ENCODE measurements around the gene C11orf24.

C11orf24 gene

DNA sequence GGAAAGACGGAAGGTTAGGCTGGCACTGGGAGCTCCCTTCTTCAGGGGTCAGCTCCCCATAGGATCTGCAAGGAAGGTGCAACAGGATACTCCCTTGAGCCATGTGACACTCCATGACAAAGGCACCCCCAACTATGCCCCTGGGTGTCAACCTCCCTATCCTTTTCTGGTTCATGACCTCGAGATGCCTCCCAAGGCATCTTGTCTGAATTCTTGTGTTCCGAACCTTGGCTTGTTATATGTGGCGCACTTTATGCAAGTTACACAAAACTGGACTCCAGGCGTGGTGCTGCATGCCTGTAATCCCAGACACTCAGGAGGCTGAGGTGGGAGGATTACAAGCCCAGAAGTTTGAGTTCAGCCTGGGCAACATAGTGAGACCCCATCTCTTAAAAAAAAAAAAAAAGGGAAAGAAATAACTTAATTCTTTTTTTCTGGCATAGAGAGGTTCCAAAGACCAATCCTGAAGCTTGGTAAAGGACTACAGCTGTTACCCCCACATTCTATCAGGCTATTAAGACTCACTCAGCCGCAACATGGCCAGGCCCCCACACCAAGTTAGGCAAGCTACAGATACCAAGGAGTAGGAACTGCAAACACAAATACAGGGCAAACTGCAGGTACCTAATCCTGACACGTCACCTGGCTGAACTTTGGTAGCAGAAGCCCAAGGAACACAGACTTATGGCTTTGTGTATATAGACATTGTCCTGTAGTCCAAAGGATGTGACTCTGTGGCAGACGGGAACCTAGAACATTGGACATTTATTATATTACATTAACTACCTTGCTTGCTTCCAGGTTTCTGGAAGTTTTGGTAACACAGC, 1.4 kb downstream of the C11orf24 start:
- no peak for DNase-seq (ENCODE audit: low read depth in 2 of 2)

DNA sequence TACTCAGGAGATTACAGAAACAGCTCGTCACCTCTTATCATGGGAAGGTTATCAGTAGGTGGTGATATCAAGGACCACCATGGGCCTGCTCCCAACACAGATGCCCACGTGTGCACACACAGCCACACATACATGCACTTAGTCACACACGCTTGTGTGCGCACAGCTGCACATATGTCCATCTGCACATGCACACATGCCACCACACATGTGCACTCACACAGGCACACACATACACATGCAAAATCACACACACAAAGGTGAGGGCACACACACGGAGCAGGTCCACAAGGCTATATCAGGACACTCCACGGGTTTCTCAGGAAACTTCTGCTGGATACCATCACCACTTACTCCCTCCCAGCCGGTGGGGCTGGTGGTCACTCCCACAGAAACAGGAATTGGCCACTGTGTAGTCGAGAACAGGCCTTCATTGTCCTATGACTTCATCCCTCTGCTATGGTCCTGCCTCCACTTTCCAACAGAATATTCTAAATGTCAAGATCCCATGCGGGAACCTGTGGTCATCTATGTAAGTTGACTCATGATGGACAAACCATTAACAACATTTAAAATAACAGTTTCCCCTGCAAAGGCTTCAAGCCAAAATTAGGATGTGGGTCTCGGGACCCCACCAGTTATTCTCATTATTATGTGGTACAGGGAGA, 2.2 kb downstream of the C11orf24 start:
- no peak for DNase-seq (ENCODE audit: low read depth in 2 of 2)

DNA sequence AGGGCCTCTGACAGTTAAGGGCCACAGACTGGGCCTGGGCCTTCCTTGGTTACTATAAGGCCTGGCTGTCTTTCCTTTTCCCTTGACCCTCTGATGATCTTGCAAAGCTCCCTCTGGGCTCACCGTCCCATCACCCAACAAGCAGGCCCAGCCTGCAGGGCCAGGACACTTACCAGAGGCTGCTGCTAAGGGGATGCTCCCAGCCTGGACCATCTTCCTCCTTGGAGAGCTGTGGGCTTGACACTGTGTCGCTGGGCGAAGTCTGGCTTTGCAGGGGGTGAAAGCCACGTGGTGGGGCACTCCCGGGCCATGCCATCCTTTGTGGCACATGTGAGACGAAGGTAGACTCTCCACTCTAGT, 3.9 kb downstream of the C11orf24 start:
- DNase-seq (ENCODE audit: low read depth in 2 of 2): no peak

DNA sequence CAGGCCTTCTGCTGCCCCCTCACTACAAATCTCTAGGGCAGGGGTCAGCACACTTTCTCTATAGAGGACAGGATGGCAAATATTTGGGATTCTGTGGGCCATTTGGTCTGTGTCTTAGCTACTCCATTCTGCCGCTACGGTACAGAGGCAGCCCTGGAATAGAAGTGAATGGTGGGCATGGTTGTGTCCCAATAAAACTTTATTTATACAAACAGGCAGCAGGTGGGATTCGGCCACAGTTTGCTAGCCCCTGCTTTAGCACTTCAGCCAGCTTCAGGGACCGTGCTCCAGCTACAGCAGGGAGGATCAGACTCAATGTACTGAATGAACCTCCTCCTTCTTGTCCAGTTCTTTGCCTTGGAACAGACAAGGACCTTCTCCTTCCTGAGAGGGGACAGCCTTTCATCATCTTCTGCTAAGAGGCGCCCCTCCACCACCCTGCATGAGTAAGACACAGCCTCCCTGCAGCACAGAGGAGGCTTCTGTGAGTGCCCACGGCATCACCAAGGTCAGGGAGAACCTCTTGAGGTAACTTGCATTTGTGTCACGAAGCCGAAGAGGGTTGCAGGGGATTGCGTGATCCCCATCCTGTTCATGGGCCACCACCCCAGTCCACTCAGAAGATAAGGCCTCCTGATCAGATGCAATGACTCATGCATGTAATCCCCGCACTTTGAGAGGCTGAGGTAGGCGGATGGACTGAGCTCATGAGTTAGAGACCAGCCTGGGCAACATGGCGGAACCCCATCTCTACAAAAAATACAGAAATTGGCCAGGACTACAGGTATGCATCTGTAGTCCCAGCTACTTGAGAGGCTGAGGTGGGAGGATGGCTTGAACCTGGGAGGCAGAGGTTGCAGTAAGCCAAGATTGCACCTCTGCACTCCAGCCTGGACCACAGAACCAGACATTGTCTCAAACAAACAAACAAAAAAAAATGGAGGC, 4.6 kb downstream of the C11orf24 start:
- DNase-seq (ENCODE audit: low read depth in 2 of 2): no peak

DNA sequence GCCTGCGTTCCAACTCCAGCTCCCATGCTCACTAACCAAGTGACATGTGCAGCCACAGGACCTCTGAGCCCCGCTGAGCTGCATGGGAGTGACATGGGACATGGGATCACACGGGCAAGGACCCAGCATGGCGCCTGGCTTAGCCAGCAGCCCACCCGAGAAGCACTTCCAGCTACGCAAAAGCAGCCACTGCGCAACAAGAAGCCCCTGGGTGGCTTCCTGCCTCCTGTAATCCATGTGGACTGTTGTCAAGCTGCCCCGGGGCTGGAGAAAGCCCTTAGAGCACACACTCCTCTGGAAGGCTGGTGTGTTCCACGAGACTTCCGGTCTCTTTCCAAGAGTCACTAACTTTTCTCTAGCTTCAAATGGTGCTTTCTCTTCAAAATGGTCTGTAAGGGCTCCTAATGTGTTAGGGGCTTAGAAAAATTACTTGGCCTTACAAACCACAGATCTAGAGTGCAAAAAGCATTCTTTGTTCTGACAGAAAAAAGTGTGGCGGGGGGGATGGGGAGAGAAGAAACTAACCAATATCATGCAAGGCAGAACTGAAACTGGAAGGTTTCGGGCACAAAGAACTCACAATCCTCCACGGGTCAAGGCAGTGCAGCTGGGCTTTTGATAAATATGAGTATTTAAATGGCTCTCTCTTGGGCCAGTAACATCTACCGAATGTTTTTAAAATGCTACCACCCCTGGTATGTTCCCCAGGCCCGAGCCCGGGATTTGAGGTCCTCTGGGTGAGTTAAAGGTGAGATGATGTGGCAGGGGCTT, 5.5 kb downstream of the C11orf24 start:
- no peak for DNase-seq (ENCODE audit: low read depth in 2 of 2)

DNA sequence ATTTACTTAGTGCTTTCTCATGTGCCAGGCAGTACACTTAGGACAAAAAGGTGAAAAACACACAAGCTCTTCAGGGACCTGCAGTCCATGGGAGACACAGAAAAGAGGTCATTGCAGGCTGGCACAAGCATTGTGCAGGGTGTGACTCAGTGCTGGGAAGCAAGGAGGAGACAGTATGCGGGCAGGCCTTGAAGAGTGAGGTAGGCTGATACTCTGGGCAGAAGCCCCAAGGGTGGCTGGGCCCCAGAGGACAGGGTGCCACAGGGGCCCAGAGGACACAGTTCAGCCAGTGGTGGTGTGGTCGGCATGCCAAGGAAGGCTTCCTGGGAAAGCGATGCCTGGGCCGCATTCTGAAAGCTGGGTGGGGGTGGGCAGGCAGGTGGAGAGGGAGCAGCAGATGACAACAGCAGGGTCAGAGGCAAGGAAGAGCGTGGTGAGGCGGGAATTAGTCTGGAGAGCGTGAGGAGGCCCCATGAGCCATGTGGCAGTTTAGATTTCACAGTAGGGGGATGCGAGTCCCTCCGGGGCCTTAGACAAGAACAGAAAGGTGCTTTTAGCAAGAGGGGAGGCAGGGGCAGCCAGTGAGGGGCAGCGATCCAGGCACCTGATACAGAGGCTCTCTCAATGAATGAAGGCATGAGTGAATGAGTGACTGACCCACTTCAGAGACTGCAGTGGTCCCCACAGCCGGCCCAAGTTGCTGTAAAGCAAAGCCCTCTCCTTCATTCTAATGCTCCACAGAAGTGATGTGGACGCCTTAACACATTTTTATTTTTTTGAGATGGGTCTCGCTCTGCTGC, 6.8 kb downstream of the C11orf24 start:
- DNase-seq (ENCODE audit: low read depth in 2 of 2): no peak

DNA sequence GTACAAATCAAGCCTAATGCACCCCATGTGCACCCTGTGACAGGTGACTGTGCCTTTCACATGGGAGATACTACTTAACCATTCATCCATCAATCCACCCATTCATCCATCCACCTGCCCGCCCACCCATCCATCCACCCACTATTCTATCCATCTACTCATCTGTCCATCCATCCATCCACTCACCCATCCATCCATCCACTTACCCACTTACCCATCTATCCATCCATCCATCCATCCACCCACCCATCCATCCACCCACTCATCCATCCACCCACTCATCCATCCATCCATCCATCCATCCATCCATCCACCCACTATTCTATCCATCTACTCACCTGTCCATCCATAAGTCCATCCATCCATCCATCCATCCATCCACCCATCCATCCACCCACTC, 7.5 kb downstream of the C11orf24 start:
- no peak for DNase-seq (ENCODE audit: low read depth in 2 of 2)

DNA sequence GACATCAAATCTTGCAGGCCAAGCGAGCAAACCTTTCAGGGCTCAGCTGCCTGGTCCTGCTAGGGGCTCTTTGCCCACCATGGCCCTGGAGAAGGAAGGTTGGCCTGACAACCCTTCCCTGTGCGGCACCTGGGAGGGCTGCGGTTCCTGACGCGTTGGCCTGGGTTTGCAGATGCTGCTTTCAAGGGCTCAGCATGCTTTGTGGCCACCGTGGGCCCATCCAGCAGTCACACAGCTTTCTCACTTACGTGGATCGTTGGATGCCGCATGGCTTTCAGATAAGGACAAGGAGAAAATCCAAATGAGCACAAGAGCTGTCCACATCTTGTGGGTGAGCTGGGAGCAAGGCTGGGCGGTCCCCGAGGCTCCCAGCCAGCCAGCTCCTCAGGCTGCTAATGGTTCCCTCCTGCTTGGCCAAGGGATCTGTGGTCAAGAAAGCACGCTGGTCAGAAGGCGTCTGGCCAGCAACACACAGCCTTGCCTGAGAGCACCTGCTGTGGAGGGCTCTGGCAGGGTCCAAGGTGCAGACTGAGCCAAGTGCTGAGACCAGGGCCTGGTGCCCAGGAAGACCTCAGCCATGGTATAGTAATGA, 8.2 kb downstream of the C11orf24 start:
- no peak for DNase-seq (ENCODE audit: low read depth in 2 of 2)

DNA sequence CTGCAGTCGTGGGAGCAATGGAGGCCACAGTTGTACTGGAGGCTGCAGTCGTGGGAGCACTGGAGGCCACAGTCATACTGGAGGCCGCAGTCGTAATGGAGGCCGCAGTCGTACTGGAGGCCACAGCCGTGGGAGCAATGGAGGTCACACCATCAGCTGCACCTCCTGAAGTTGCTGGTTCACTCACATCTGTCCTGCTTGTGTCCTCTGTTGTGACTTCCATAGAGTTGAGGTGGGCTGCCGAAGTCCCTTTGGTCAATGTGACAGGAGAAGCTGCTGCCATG, 9.3 kb downstream of the C11orf24 start:
- no peak for DNase-seq (ENCODE audit: low read depth in 2 of 2)

DNA sequence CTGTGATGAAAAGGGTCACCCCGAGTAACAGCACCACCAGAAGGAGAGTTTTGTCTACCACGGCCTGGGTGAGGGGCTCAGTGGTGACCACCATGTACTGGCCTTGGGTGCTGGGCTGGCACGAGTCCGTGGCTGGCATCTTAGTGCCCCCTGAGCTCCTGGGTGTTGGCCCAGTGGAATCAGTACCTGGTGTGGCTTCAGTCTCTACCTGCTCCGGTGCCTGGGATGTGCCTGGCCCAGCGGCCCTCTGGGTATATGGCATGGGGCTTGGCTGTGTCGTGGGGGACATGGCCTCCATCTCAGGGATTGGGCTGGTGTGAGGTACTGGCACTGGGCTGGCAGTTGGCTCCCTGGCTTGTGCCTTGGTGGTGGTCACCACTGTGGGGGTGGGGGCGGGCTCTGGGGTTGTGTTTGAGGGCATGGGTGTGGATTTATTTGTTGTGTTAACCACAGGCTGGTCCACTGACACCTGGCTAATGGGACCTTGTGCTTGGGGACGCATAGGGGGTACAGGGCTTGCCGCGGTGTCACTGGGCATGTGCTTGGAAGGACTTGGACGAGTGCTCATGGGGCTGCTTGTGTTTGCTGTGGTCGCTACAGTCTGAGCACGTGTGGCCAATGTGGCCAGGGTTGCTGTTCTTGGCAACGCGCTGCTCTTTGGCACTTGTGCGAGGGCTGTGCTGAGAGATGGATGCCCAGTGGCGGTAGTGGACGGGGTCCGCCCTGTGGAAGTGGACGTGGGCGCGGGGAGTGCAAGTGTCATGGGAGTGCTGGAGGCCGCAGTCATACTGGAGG, 9.8 kb downstream of the C11orf24 start:
- DNase-seq (ENCODE audit: low read depth in 2 of 2): no peak

DNA sequence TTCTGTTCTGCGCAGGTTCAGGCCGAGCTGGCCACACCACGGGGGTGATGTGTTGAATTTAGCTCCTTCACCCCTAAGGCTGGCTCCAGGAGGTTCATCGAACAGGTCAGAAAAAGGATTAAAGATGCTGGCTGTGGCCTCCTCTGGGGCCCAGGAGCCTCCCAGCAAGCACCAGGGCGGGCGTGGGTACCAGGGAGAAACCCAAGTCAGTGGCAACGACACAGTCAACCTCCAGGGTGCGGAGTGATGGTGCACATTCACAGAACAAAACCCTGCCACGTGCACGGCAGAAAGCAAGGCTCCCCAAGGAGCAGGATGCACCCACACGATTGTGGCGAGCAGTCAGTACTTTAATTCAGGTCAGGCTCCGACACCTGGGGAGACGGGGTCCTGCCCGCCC, 10.8 kb downstream of the C11orf24 start:
- DNase-seq (ENCODE audit: low read depth in 2 of 2): no peak

DNA sequence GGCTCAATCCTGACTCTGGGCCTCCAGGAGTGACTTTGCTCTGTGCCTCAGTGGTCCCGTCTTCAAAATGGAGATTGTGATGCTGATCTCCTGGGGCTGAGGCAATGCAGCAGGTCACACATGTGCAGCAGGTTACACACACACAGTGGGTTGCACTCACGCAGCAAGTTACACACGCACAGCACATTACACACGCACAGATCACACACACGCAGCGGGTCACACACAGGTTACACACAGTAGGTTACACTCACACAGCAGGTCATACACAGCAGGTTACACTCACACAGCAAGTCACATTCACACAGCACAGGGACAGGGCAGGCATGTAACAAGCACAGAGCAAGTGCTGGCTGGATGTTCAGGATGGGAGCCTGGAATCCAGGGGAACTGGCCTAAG, 11.3 kb downstream of the C11orf24 start:
- no peak for DNase-seq (ENCODE audit: low read depth in 2 of 2)

DNA sequence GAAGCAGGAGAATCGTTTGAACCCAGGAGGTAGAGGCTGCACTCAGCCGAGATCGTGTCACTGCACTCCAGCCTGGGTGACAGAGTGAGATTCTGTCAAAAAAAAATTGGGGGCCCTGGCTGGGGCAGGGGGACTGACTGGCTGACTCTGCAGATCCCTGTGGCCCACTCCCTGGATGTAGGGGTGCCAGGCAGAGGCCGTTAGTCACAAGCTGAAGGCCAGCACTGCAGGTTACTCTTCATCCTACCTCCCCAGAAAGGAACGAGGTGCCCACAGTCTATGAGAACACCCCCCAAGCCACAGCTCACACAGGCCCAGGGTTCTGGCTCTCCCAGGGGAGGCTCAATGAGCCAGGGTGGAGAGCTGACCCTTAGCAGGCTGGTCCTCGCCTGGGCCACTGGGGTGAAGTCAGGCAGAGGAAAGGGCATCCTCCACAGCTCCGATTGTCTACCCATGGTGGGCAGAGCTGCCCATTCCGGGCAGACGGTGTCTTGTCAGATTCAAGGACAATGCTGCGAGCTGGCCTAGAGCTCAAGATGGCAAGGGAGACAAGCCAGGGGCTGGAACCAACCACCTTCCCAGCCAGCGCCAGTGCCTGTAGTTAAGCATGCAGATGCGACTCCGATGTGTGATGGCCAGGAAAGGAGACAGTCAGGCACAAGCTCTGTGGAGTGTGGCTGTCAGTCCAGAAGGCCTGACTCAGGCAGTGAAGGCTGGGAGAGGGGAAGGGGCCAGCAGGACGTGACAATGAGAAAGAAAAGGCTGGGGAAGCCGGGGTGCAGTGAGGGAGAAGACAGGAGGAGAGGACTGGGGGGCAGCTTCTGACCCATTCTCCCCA, 12.4 kb downstream of the C11orf24 start:
- DNase-seq (ENCODE audit: low read depth in 2 of 2): no peak

DNA sequence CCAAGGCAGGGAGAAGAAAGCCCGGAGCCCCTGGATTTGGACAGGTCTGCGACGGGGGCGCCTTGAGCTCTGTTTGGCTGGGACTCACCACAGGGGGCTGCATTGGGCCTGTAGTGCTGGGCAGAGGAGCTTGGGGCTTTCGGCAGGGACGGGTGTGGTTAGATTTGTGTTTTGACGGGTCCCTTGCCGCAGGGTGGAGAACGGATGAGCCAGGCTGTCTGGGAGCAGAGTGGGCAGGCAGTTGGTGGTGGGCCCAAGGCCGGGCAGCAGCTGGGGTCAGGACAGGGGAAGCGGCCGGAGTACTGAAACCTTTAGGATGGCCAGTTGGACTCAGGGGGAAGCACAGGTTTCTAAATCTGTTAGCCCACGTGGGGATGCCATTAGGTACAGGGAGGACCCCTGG, 13.4 kb downstream of the C11orf24 start:
- DNase-seq (ENCODE audit: low read depth in 2 of 2): no peak

DNA sequence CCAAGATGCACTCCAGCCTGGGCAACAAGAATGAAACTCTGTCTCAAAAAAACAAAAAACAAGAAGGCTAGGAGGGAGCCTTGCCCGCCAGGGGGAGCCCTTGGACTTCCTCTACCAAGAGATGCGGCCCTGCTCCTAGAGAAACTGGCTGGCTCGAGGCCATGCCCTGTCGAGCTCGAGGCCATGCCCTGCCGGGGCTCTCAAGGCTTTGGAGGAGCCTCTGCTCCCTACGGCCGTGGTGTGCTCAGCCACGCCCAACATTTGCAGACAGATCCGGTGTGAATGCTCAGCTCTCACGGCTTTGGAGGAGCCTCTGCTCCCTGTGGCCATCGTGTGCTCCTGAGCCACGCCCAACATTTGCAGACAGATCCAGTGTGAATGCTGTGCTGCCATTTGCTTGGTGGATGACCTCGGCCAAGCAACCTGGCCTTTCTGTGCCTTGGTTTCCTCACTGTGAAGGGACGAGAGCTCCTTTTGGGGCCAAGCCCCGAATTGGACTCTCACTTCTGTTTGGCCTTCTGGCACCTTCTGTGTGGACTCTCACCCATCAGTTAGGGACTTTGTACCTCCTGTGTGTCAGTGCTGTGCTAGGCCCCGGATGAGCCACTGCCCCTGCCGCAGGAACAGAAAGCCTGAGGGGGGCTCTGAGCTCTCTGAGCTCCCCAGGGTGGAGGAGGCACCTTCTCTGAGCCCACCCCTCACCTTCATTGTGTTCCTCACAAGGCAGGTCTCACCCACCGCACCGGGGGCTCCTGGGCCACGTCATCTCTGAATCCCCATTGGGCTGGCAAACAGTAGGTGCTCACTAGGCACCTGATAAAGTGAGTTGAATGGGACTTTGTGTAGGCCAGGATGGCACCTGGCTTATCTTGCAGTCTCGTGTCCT, 14.1 kb downstream of the C11orf24 start:
- peak; percentile 95 to 98 for DNase-seq (ENCODE audit: low read depth in 2 of 2)

DNA sequence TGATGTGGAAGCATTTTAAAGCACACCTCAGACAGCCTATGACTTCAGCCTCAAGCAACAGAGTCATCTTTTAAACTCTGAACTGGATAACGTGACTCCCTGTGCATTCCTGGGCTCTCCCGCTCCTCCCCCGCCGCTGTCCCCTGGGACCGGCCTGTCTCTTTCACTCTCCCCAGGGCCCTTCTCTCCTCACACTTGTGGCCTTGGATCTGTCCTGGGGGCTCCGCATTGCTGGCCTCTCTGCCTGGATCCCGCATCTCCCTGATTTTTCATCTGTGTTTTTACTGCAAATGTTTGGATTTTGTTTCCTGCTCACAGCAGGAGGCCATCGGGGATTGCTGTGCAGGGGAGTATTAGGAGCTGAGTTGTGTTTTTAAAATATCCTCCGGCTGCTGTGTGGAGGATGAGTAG, 15.4 kb downstream of the C11orf24 start:
- DNase-seq (ENCODE audit: low read depth in 2 of 2): no peak

DNA sequence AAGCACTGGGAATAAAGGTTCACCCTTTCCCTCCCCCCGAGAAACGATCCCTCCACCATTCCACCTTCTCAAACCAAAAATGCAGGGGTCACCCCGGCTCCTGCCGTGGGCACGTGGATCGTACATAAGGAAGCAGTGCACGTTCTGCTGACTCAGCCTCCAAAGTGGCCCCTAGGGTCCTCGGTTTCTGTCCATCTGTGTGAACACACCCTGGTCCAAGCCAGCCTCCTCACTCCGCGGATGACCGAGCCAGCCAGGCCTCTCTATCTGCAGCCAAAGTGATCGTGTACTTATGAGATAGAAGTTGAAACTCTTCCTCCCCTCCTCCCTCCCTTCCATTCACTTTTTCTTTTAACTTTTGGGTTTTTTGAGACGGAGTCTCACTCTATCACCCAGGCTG, 16.2 kb downstream of the C11orf24 start:
- no peak for DNase-seq (ENCODE audit: low read depth in 2 of 2)

DNA sequence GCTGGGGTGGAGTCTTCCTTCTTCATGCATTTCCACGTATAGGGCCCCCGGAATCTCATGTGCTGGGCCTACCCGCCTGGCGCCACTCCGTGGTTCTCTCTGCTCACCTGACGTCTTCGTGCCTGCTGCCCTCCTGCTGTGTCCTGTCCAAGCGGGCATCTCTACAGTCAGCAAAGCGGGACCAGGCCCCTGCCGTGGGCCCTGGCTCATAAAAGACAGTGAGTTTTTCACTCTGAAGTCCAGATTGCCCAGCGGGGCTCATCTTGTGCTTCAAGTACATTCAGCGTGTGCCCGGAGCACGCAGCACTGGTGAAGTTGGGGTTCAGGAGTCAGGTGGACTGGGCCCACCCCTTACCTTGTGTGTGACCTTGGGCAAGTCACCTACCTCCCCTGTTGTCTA, 17.4 kb downstream of the C11orf24 start:
- DNase-seq (ENCODE audit: low read depth in 2 of 2): no peak
